ENCODE measurements around the gene TAF15. TPM values are rescaled to one million over a fixed set of nuclear protein-coding genes. Genes with fewer than 3 reads are reported as not detected.

The TAF15 gene
- polyA plus RNA-seq, 1 of the 3 experiments (the other 2 are of a cell fraction) = 78.0 TPM

- ChIA-PET POLR2A (no interaction called here), CTCF (interaction anchor here (0.7 to 3.1 kb wide), 11 partner anchors 9 to 128 kb away, joined by 3 to 33 read pairs (median 4); partner anchors contain the start of gene TAF15)
- peaks cover 21% of the 10 kb centered on the region for H3F3A ChIP-seq (replicated peaks; ENCODE audit: insufficient read depth)
- H3K4me3 ChIP-seq (ENCODE audit: low read depth in 2 of 2, low read length in 1 of 2) = no peak overlapping the region
- TF ChIP-seq POLR2AphosphoS5 (IDR thresholded peaks at IDR 0.05; ENCODE audit: low read depth, low read length) (peak; percentile 21; the same call in 1 of the 2 replicates), TAF1 (IDR thresholded peaks at IDR 0.05; ENCODE audit: borderline replicate concordance, low read depth, low read length) (no peak), RXRA (IDR thresholded peaks at IDR 0.05; ENCODE audit: borderline replicate concordance, low read depth) (no peak), REST (IDR thresholded peaks at IDR 0.05; ENCODE audit: low read depth, low read length) (no peak), CTCF (IDR thresholded peaks at IDR 0.05) (no peak), PBX3 (IDR thresholded peaks at IDR 0.05) (no peak), MXI1 (IDR thresholded peaks at IDR 0.05; ENCODE audit: low read depth, low read length) (no peak)
- no peaks in the 10 kb centered on the region for H3K79me2 ChIP-seq (ENCODE audit: insufficient read depth)
- no peak overlapping the region for H3K9ac ChIP-seq
- H3K27ac ChIP-seq (ENCODE audit: low read depth in 2 of 2, low read length in 1 of 2) = no peak overlapping the region
- H2AFZ ChIP-seq (ENCODE audit: low read depth) = no peak overlapping the region
- H3K9me2 ChIP-seq = no peaks in the 10 kb centered on the region
- peaks cover 46 to 48% of the 10 kb centered on the region in 2 experiments for H3K36me3 ChIP-seq (replicated peaks in 1 of 2; ENCODE audit: control insufficient read depth in 1 of 2, insufficient read depth in 2 of 2, low read length in 1 of 2)
- no peak overlapping the region for H3K4me2 ChIP-seq
- WGBS (ENCODE audit: low lambda C conversion rate) = 90% methylated on average over 4 of the region's 4 CpGs
- no peaks in the 10 kb centered on the region for H3K4me1 ChIP-seq (ENCODE audit: control insufficient read depth in 1 of 2, insufficient read depth in 2 of 2, low read depth in 1 of 2, low read length in 1 of 2)
- H3K27me3 ChIP-seq (ENCODE audit: insufficient read depth) = no peaks in the 10 kb centered on the region
- peaks cover 8% of the 10 kb centered on the region for H4K20me1 ChIP-seq (ENCODE audit: insufficient read depth)
- DNase-seq = no peak
- H3K9me3 ChIP-seq = no peaks in the 10 kb centered on the region
Measured at GRCh38 chr17:35847633-35848373, 38.5 kb downstream of the TAF15 start.
